RPMI8226 (cell line): ENCODE measurements around the gene SMAD6.

Source experiments
- DNase-seq: peaks from one replicate; pipeline ENCODE4 v3.0.0-alpha.2; 2015

The SMAD6 gene

GRCh38 chr15:66702035-66702786 lies at the start of gene SMAD6:
Gene SMAD6 (plus strand): TSS chr15:66702236. CDS start chr15:66703259, 1,023 bp downstream.
- DNase-seq: peak; percentile 99

- DNase-seq: no peak
These were observed 49.2 kb upstream of the SMAD6 start for GRCh38 chr15:66652806-66653205.

- DNase-seq: no peak
These were observed 48.6 kb upstream of the SMAD6 start for GRCh38 chr15:66653398-66653797.

- DNase-seq: no peak
These were observed 48.2 kb upstream of the SMAD6 start for GRCh38 chr15:66653852-66654251.

- peak; percentile 37 for DNase-seq
These were observed 47.7 kb upstream of the SMAD6 start for GRCh38 chr15:66654361-66654738.

- DNase-seq: no peak
These were observed 47.2 kb upstream of the SMAD6 start for GRCh38 chr15:66654739-66655375.

- DNase-seq: no peak
These were observed 46.5 kb upstream of the SMAD6 start for GRCh38 chr15:66655511-66655910.

- DNase-seq: no peak
These were observed 46.0 kb upstream of the SMAD6 start for GRCh38 chr15:66655997-66656396.

- DNase-seq: no peak
These were observed 44.6 kb upstream of the SMAD6 start for GRCh38 chr15:66657185-66658020.

- DNase-seq: no peak
These were observed 44.0 kb upstream of the SMAD6 start for GRCh38 chr15:66658044-66658443.

GRCh38 chr15:66658855-66659254 lies 43.2 kb upstream of the SMAD6 start:
- no peak for DNase-seq

GRCh38 chr15:66659384-66659783 lies 42.7 kb upstream of the SMAD6 start:
- DNase-seq: no peak

- no peak for DNase-seq
These were observed 40.5 kb upstream of the SMAD6 start for GRCh38 chr15:66661432-66662096.

GRCh38 chr15:66662522-66662921 lies 39.5 kb upstream of the SMAD6 start:
- DNase-seq: no peak

- no peak for DNase-seq
These were observed 38.4 kb upstream of the SMAD6 start for GRCh38 chr15:66663664-66664063.

GRCh38 chr15:66670175-66670574 lies 31.9 kb upstream of the SMAD6 start:
- no peak for DNase-seq

- no peak for DNase-seq
These were observed 31.1 kb upstream of the SMAD6 start for GRCh38 chr15:66670762-66671580.

- DNase-seq: no peak
These were observed 29.2 kb upstream of the SMAD6 start for GRCh38 chr15:66672867-66673266.

GRCh38 chr15:66673410-66674322 lies 28.4 kb upstream of the SMAD6 start:
- peak; percentile 27 for DNase-seq

GRCh38 chr15:66674756-66675155 lies 27.3 kb upstream of the SMAD6 start:
- DNase-seq: no peak

GRCh38 chr15:66675446-66675845 lies 26.6 kb upstream of the SMAD6 start:
- no peak for DNase-seq
